HG03064 (cell line): Measurements from ENCODE around the gene SPATA17.
"Not testable (repeated sequence)": the region's sequence is repeated elsewhere in the genome, so short reads cannot be mapped to it uniquely, and the experiment has no call there.

Source experiments
- ATAC-seq: cut with Tn5 transposase; IDR thresholded peaks from one replicate; pipeline ENCODE4 v1.9.1; 2021; ENCODE audit warnings: low read depth; ENCODE audit not compliant: unreplicated experiment

SPATA17 gene

DNA sequence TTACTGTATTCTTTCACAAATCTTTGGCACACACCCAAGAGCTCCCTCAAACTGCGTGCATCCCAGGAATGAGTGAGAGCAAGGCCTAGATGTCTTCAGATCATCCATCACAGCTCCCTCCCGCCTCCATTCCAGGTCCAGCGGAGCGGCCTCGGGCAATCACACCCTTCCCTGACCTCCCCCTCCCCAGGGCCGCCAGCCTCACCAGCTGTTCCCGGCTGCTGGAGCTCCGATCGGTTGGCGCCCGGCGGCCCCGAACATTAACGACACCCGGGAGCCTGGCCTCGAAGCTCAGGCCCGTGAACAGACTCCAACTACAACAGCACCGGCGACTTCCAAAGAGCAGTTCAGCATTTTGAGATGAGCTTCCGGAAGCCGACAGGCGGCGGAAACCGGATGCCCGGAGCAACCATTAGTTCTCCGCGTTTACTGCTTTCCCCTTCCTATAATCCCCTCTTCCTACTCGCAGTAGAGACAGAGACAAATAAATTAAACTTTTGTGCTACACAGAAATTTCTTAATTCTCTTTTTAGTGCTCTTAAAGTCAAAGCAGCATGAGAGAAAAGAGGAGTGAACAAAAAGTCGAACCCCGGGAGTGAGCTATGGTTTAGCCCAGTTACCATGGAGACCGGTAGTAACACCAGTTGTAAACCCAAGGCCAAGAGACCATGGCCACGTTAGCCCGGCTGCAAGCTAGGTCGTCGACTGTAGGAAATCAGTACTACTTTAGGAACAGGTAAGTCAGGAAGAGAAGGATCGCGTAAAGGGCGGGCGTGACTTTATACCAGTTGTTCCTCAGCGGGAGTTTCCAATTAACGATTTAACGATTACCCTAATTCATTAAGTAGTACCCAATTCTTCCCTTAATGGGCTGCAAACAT is at the start of gene SPATA17, which contains the start of gene GPATCH2:
Gene SPATA17 (plus strand): TSS at position 634 of the 881 bp plus-strand sequence. CDS start 35 bp downstream, at position 669.
Gene GPATCH2 (minus strand): TSS at position 380 of the 881 bp plus-strand sequence. CDS start 119 bp downstream, at position 261.
- ATAC-seq = peak; percentile 99

- not testable (repeated sequence) for ATAC-seq
Measured at GRCh38 chr1:217584286-217584811, 46.8 kb upstream of the SPATA17 start.

- no peak for ATAC-seq
Measured at GRCh38 chr1:217585577-217585976, 45.6 kb upstream of the SPATA17 start.

DNA sequence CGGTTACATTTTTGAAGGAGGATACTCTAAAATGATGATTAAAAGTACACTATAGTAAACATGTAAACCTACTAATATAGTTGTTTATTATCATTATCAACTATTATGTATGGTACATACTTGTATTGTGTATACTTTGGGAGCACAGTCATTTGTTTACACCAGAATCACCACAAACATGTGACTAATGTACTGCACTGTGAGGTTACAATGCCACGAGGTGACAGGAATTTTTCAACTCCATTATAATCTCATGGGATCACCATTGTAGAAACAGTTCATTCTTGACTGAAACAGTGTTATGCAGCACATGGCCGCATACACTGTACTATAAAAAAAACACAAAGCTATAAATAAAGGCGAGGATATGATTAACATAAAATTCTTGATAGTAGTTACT is 44.6 kb upstream of the SPATA17 start:
- ATAC-seq = no peak

DNA sequence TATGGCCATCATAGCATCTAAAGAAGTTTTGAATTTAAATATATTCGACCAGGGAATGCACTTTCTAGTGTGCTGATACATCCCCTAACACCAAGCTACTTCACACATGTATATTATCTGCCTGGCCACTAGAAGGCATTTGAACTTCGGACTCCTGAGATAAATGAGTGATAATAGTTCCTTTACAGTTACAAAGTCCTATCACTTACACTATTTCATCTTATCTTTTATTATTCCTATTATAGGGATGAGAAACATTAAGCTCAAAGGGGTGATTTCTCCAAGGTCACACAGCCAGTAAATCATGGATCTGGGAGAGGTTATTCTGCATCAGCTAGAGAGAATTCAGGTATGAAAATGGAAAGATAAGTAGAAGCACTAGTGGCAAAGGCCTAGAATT is 40.5 kb upstream of the SPATA17 start:
- no peak for ATAC-seq

DNA sequence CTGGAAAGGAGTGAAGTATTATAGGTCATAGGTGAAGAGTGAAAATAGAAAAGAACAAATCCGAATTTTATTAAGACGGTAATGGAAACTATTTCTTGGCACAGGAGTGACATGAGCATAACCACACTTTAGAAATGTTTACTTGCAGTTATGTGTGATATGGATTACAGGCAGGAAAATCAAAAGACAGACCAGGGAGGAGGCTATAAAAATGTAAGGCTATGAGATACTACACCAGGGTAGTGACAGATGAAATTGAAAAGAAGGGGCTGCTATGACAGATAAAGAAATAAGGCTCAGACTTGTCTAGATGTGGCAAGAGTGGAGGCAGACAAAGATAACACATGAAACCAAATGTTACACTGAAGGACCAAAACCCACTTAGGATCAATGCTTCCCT is 32.0 kb upstream of the SPATA17 start:
- ATAC-seq = no peak

- ATAC-seq = no peak
Measured at GRCh38 chr1:217602380-217602779, 28.8 kb upstream of the SPATA17 start.

DNA sequence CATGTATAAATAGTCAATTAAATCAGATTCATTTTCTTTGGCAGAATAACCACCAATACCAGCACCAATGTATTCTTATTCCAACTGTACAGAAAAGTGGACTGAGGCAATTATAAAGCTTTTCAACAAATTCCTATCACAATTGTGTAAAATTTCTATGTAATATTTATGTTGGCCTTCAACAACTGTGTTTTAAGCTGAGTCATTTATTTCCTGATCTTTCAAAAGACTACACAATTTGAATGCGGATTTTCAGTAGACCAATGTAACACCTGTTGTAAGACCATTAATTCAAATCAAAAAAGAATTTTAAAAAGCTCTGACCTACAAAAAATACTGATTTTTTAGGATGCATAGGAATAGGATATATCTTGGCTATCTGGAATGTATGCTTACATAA is 25.8 kb upstream of the SPATA17 start:
- no peak for ATAC-seq

DNA sequence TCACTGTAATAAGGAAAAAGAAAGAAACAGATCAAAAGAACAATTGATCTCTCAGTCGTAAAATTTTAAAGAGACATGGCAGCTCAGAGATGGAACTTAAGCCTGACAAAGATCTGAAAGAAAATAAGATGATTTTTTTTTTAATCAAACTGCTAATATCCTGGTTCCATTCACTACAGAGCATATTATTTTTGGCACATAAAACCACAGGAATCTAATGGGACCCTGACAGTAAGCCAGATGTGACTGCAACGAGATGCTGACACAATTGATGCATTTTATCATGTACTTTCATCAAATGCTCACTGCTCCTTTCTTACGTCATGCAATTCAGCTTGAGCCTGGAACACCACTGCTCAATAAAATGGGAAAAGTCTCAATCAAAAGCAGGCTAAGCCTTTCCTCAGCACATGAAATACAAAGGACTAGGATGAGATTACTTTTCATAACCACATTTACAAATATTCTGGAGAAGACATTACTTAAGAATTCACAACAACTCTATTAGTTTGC is 16.9 kb upstream of the SPATA17 start:
- ATAC-seq = no peak

DNA sequence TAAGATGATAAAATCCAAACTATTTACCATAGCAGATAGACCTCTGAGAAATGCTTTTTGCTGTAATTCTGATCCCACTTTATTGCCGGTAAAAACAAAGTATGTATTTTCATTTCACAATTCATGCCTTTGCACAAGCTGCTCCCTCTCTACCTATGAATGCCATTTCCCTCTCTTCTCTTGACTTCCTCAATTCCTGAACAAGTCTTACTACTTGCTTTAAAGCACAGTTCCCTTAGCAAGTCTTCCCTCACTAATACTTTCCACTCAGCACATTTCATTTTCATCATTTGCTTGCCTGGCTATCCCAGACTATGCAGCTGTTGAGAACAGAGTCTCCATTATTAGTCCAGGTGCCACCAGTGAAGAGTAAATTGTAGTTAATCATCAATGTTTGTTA is 14.0 kb upstream of the SPATA17 start:
- ATAC-seq = no peak

GRCh38 chr1:217620814-217621213 is 10.3 kb upstream of the SPATA17 start:
- ATAC-seq = peak; percentile 99

GRCh38 chr1:217622042-217622441 is 9.1 kb upstream of the SPATA17 start:
- ATAC-seq = no peak

GRCh38 chr1:217626321-217626720 is 4.8 kb upstream of the SPATA17 start:
- ATAC-seq = no peak

DNA sequence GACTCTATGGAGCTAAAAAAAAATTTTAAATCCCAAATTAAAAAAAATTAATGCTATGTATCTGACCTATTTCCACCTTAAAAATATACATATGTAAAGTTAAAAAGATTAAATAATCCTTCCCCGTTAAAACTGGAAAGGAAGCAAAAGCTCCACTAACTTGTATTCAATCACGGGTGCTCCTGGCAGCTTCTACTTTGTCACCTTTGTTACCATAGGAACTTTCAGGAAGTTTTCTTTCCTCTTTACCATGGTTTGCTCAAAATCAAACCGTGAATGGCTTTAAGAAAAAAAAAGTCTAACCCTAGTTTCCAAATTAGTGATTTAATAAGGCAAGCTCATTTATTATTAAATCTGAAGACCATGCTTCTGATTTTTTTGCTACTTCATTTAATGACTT is 3.7 kb upstream of the SPATA17 start:
- no peak for ATAC-seq

DNA sequence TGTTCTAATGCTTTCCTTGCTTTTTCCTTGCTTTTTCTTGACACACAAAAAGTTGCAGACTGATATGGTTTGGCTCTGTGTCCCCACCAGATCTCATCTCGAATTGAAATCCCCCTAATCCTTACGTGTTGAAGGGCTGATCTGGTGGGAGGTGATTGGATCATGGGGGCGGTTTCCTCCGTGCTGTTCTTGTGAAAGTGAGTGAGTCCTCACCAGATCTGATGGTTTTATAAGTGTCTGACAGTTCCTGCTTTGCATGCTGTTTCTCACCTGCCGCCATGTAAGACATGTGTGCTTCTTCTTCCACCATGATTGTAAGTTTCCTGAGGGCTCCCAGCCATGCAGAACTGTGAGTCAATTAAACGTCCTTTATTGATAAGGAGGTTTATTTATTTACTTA is 11.3 kb downstream of the SPATA17 start:
- ATAC-seq = no peak

DNA sequence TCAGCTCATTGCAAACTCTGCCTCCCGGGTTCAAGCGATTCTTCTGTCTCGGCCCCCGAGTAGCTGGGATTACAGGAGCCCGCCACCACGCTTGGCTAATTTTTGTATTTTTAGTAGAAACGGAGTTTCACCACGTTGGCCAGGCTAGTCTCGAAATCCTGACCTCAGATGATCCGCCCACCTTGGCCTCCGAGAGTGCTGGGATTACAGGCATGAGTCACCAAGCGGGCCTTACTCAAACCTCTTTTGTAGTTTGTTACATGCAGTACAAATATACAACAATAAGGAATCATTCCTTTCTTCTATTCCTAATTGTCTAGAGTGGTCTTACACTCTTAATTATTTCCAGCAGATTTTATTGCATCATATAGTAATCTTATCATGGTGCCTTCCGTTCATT is 16.6 kb downstream of the SPATA17 start:
- no peak for ATAC-seq

DNA sequence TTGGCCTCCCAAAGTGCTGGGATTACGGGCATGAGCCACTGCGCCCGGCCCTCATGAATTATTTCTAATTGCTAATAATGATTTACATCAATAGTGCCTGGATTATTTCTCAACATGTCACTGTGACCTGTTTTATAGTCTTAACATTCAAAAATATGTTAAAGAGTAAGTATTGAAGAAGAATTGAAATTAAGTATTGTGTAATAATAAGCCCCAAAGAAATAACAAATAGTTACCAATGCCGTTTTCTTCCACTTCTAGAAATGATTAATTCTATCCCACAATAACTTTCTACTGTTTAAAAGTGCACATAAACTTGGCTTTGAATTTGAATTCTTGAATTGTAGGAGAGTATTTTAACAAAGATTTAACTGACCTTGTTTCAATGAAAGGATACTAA is 19.5 kb downstream of the SPATA17 start:
- ATAC-seq = no peak

DNA sequence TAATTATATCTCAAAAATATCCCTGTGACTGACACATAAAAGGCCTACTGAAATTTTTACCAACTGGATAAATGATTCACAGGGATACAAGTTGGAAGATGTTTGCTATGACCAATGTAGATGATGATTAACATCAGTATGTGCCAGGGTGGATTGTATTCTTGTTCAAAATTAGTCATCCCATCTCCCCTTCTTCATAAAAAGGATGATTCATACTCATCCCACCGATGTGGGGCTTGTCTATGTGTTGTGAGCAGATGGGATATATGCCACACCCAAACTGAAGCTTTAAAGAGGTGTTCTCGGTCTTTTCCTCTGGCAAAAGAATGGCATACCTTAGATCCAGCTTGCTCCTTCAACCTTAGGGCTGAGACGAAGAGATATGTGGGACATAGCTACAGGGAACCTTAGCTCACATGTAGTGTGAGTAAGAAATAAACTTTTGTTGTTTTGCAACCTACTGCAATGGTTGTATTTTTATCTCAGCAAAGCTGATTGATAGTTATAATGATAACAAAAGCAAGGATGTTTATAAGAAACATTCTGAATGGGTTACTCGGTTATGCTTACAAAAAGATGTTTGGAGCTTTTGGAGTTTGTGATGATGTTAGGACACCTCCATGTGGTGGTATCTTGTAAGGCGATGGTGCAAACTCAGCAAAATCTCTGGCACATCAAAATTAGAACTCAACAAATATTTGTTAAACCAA is 29.4 kb downstream of the SPATA17 start:
- peak; percentile 70 for ATAC-seq

GRCh38 chr1:217661407-217661806 is 30.3 kb downstream of the SPATA17 start:
- ATAC-seq = no peak

DNA sequence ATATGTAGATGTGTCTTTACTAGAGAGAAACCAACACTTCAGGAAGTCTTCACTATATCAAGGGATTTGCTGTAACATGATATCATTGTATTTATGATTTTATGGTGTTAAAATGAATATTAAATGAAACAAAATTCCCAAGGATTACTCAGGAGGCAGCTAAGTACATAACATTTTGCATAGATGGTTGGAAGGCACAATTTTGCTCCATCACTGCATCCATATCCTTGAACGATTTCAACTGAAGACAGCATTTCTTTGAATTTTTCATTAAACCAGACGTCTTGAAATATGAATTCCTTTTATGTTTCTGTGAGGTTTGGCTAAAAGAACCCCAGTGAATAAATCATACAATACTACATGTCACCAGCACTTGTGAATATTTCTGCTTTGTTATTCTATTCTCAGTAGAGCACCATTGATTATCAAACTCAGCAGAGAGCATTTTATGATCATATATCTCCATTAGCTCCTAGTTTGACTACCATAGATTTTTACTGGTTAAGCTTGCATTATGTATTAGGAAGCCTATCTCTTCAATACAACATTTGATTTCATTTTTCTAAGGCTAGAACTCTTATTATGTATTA is 37.3 kb downstream of the SPATA17 start:
- ATAC-seq = no peak

DNA sequence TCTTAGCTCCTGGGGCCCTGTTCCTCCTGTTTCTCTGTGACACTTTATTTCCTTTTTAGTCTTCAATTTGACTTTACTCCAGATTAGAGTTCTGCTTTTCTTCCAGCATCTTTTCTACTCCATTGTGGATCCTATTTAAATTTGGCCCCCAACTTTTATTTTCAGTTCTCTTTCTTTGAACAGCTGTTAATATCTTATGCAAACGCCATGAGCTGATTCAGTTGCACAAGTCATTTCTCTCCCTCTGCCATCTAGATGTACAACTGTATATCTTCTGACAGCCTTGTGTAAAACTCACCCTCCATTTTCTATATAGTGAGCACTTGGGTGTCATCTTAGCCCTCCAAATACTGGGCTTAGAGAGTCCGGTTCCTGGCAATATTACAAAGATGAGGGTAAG is 42.2 kb downstream of the SPATA17 start:
- no peak for ATAC-seq
